ENCODE measurements around the gene DNASE2.

The DNASE2 gene

DNA sequence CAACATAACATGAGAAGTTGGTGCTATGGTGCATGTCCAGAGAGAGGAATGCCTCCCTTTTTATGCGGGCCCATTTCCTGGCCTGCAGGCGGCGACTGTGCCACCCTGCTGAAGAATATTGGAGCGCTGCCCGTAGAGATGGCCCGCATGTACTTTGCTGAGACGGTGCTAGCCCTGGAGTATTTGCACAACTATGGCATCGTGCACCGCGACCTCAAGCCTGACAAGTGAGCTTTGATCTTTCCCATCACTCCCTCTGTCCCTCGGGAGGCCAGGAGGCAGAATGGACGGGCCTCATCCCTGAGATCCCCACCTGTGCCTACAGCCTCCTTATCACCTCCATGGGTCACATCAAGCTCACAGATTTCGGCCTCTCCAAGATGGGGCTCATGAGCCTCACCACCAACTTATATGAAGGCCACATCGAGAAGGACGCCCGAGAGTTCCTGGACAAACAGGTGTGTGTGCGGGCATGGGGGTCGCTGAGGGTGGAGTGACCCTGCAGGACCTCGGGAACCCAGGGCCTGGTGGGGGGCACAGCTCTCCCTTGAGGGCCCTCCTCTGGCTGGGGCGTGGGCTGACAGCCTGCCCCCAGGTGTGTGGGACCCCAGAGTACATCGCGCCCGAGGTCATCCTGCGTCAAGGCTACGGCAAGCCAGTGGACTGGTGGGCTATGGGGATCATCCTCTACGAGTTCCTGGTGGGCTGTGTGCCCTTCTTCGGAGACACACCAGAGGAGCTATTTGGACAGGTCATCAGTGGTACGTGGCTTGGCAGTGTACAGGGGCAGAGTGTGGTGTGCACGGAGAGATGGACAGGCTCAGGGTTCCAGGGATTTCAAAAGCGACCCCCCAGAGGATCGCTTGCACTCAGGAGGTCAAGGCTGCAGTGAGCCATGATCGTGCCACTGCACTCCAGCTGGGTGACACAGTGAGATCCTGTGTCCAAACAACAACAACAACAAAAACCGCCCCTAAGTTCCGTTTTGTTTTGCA is 16.2 kb downstream of the DNASE2 start:
- Histone ChIP-seq H3K9me3 (ENCODE audit: severe bottlenecking) (no peaks in the 10 kb centered on the region), H3K4me3 (ENCODE audit: severe bottlenecking) (no peak overlapping the region), H3K4me1 (ENCODE audit: insufficient read depth, poor library complexity, severe bottlenecking) (no peaks in the 10 kb centered on the region), H3K27ac (ENCODE audit: poor library complexity, severe bottlenecking) (no peak overlapping the region), H3K27me3 (ENCODE audit: insufficient read depth, poor library complexity, severe bottlenecking) (no peaks in the 10 kb centered on the region), H3K36me3 (ENCODE audit: low read depth) (no peaks in the 10 kb centered on the region)
- ATAC-seq (ENCODE audit: low read depth) = no peak
- TF ChIP-seq, protein P1, sequence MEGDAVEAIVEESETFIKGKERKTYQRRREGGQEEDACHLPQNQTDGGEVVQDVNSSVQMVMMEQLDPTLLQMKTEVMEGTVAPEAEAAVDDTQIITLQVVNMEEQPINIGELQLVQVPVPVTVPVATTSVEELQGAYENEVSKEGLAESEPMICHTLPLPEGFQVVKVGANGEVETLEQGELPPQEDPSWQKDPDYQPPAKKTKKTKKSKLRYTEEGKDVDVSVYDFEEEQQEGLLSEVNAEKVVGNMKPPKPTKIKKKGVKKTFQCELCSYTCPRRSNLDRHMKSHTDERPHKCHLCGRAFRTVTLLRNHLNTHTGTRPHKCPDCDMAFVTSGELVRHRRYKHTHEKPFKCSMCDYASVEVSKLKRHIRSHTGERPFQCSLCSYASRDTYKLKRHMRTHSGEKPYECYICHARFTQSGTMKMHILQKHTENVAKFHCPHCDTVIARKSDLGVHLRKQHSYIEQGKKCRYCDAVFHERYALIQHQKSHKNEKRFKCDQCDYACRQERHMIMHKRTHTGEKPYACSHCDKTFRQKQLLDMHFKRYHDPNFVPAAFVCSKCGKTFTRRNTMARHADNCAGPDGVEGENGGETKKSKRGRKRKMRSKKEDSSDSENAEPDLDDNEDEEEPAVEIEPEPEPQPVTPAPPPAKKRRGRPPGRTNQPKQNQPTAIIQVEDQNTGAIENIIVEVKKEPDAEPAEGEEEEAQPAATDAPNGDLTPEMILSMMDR (IDR thresholded peaks at IDR 0.05; ENCODE audit: poor library complexity, severe bottlenecking) = no peak
- DNase-seq (ENCODE audit: low spot score) = no peak

DNA sequence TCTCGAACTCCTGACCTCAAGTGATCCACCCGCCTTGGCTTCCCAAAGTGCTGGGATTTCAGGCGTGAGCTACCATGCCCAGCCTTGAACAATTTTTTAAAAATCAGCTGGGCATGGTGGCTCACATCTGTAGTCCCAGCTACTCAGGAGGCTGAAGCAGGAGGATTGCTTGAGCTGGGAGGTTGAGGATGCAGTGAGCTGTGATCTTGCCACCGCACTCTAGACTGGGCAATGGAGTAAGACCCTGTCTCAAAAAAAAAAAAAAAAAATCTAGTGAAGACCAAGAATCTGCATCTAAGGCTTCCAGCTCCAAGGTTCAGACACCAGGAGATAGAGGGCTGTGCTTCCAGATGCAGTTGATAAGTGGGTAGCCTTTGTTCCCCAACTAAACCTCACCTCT is 17.1 kb downstream of the DNASE2 start:
- ATAC-seq (ENCODE audit: low read depth) = no peak
- TF ChIP-seq, protein P1 (IDR thresholded peaks at IDR 0.05; ENCODE audit: poor library complexity, severe bottlenecking) = no peak

DNA sequence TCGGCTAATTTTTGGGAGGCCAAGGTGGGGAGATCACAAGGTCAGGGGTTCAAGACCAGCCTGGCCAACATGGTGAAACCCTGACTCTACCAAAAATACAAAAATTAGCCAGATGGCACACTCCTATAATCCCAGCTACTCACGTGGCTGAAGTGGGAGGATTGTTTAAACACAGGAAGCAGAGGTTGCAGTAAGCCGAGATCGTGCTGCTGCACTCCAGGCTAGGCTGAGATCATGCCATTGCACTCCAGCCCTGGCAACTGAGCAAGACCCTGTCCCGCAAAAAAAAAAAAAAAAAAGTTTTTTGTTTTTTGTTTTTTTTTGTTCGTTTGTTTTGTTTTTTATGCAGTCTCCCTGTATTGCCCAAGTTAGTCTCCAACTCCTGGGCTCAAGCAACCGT is 21.7 kb downstream of the DNASE2 start:
- Histone ChIP-seq H3K4me1 (ENCODE audit: insufficient read depth, poor library complexity, severe bottlenecking) (no peaks in the 10 kb centered on the region), H3K4me3 (ENCODE audit: severe bottlenecking) (no peak overlapping the region), H3K9me3 (ENCODE audit: severe bottlenecking) (no peaks in the 10 kb centered on the region), H3K36me3 (ENCODE audit: low read depth) (no peaks in the 10 kb centered on the region), H3K27me3 (ENCODE audit: insufficient read depth, poor library complexity, severe bottlenecking) (no peaks in the 10 kb centered on the region), H3K27ac (ENCODE audit: poor library complexity, severe bottlenecking) (no peak overlapping the region)
- TF ChIP-seq, protein P1 (IDR thresholded peaks at IDR 0.05; ENCODE audit: poor library complexity, severe bottlenecking) = no peak
- no peak for ATAC-seq (ENCODE audit: low read depth)
- no peak for DNase-seq (ENCODE audit: low spot score)

More for the DNA sequence above, 17.1 kb downstream of the DNASE2 start:
- no peak for DNase-seq (ENCODE audit: low spot score)
- Histone ChIP-seq H3K27me3 (ENCODE audit: insufficient read depth, poor library complexity, severe bottlenecking) (no peaks in the 10 kb centered on the region), H3K36me3 (ENCODE audit: low read depth) (no peaks in the 10 kb centered on the region), H3K27ac (ENCODE audit: poor library complexity, severe bottlenecking) (no peak overlapping the region), H3K4me3 (ENCODE audit: severe bottlenecking) (no peak overlapping the region), H3K9me3 (ENCODE audit: severe bottlenecking) (no peaks in the 10 kb centered on the region), H3K4me1 (ENCODE audit: insufficient read depth, poor library complexity, severe bottlenecking) (no peaks in the 10 kb centered on the region)

DNA sequence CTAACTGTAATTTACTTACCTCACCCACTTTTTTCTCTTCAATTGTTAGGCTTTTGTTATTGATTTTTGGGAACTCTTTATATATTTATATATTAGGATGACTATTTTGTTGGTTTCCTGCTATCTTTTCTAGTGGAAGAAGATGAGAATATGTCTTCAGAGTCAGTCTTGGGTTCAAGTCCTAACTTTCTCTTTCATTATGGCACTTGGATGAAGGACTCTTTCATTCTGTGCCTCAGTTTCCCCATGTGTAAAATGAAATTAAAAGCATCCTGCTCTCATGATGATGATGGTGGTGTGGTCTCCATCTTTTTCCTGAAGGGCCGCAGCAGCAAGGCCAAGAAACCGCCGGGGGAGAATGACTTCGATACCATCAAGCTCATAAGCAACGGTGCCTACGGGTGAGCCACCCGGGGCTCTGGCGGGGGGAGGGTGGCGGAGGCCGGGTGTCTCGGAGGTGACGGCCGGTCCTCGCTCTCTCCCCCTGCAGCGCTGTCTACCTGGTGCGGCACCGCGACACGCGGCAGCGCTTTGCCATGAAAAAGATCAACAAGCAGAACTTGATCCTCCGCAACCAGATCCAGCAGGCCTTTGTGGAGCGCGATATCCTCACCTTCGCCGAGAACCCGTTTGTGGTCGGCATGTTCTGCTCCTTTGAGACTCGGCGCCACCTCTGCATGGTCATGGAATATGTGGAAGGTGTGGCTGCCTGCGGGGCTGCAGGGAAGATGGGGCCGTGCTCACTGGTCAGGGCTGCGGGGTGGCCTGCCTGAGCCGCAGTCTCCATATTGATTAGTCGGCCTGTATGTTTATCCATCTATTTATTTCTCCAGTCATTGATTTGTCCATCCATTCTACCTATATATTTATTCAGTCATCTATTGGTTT is 23.0 kb downstream of the DNASE2 start:
- Histone ChIP-seq H3K9me3 (ENCODE audit: severe bottlenecking) (no peaks in the 10 kb centered on the region), H3K27ac (ENCODE audit: poor library complexity, severe bottlenecking) (no peak overlapping the region), H3K4me1 (ENCODE audit: insufficient read depth, poor library complexity, severe bottlenecking) (no peaks in the 10 kb centered on the region), H3K4me3 (ENCODE audit: severe bottlenecking) (no peak overlapping the region), H3K27me3 (ENCODE audit: insufficient read depth, poor library complexity, severe bottlenecking) (no peaks in the 10 kb centered on the region), H3K36me3 (ENCODE audit: low read depth) (no peaks in the 10 kb centered on the region)
- no peak for DNase-seq (ENCODE audit: low spot score)
- TF ChIP-seq, protein P1 (IDR thresholded peaks at IDR 0.05; ENCODE audit: poor library complexity, severe bottlenecking) = no peak
- no peak for ATAC-seq (ENCODE audit: low read depth)

All from RWPE2 (cell line).